Neural cell (in vitro differentiated cells): Measurements from ENCODE around the gene CTU1. TPM values are rescaled to one million over a fixed set of nuclear protein-coding genes. Genes with fewer than 3 reads are reported as not detected.

Experiments used
- H2AFZ ChIP-seq: fragments of 200-600, 300-800 bp; sonication (generic), shearing (Covaris generic); 2 replicates; pipeline ENCODE4 v1.6.0; 2014; ENCODE audit warnings: low read depth, mild to moderate bottlenecking, antibody characterized with exemption, low read length, moderate library complexity
- H3F3A ChIP-seq: fragments of 200-600 bp; shearing (Covaris generic); 2 replicates; pipeline ENCODE4 v1.6.1; 2016; ENCODE audit warnings: mild to moderate bottlenecking, moderate library complexity, mixed read lengths, antibody characterized with exemption, low read length; ENCODE audit not compliant: insufficient read depth, poor library complexity, severe bottlenecking
- H3K27ac ChIP-seq: fragments of 200-600, 300-800 bp; sonication (generic), shearing (Covaris generic); 2 replicates; pipeline ENCODE4 v1.5.1; 2014; ENCODE audit warnings: mild to moderate bottlenecking, low read length, moderate library complexity
- H3K27me3 ChIP-seq: fragments of 300-800, 200-600 bp; sonication (generic), shearing (Covaris generic); 2 replicates; pipeline ENCODE4 v1.6.0; 2014; ENCODE audit warnings: mild to moderate bottlenecking, low read depth, low read length, moderate library complexity; ENCODE audit not compliant: insufficient read depth
- H3K36me3 ChIP-seq: fragments of 300-800, 200-600 bp; sonication (generic), shearing (Covaris generic); 2 replicates; pipeline ENCODE4 v1.5.1; 2014; ENCODE audit warnings: mild to moderate bottlenecking, antibody characterized with exemption, low read length, moderate library complexity; ENCODE audit not compliant: insufficient read depth
- H3K4me2 ChIP-seq: fragments of 300-800, 200-600 bp; sonication (generic), shearing (Covaris generic); 2 replicates; pipeline ENCODE4 v1.6.0; 2014; ENCODE audit warnings: mild to moderate bottlenecking, low read length
- H3K4me3 ChIP-seq: fragments of 300-800, 200-600 bp; sonication (generic), shearing (Covaris generic); 2 replicates; pipeline ENCODE4 v1.5.1; 2014; ENCODE audit warnings: mild to moderate bottlenecking, low read length, moderate library complexity
- H3K79me2 ChIP-seq: fragments of 200-600 bp; shearing (Covaris generic); replicated peaks from 2 replicates; pipeline ENCODE4 v1.6.0; 2014; ENCODE audit warnings: mild to moderate bottlenecking, low read length, moderate library complexity; ENCODE audit not compliant: insufficient read depth
- H3K9ac ChIP-seq: fragments of 300-800, 200-600 bp; sonication (generic), shearing (Covaris generic); 2 replicates; pipeline ENCODE4 v1.6.1; 2016; ENCODE audit warnings: mild to moderate bottlenecking, low read length, mixed read lengths
- H3K9me2 ChIP-seq: fragments of 200-600 bp; shearing (Covaris generic); 2 replicates; pipeline ENCODE4 v1.6.1; 2016; ENCODE audit warnings: mild to moderate bottlenecking, low read length, mixed read lengths; ENCODE audit not compliant: insufficient read depth
- H3K9me3 ChIP-seq: fragments of 200-600, 300-800 bp; sonication (generic), shearing (Covaris generic); 2 replicates; pipeline ENCODE4 v1.6.1; 2016; ENCODE audit warnings: mild to moderate bottlenecking, mixed run types, low read length, moderate library complexity, mixed read lengths
- H4K20me1 ChIP-seq: fragments of 200-600 bp; shearing (Covaris generic); 2 replicates; pipeline ENCODE4 v1.6.1; 2016; ENCODE audit warnings: mild to moderate bottlenecking, mixed run types; ENCODE audit not compliant: insufficient read depth
- CTCF ChIP-seq: fragments of 450-650 bp; IDR thresholded peaks from 2 replicates; pipeline ENCODE4 v1.5.1; 2014; ENCODE audit warnings: antibody characterized with exemption, mild to moderate bottlenecking, moderate library complexity; ENCODE audit not compliant: poor library complexity, severe bottlenecking
- EP300 ChIP-seq: fragments of 450-650 bp; conservative IDR thresholded peaks from 2 replicates; pipeline ENCODE4 v1.6.1; 2014; ENCODE audit warnings: antibody characterized with exemption, mild to moderate bottlenecking, moderate library complexity; ENCODE audit not compliant: poor library complexity, severe bottlenecking
- EZH2 ChIP-seq: fragments of 200-600, 300-800 bp; shearing (Covaris generic), sonication (generic); IDR thresholded peaks from 2 replicates; pipeline ENCODE4 v1.6.1; 2014; ENCODE audit warnings: antibody characterized with exemption, low read length, borderline replicate concordance, mild to moderate bottlenecking; ENCODE audit not compliant: insufficient read depth, poor library complexity, severe bottlenecking
- MXI1 ChIP-seq: fragments of 450-650 bp; conservative IDR thresholded peaks from 2 replicates; pipeline ENCODE4 v1.6.1; 2014; ENCODE audit warnings: antibody characterized with exemption, mild to moderate bottlenecking; ENCODE audit not compliant: poor library complexity, severe bottlenecking
- POLR2AphosphoS5 ChIP-seq: IDR thresholded peaks from 2 replicates; pipeline ENCODE4 v1.6.1; 2012
- RAD21 ChIP-seq: fragments of 450-650 bp; conservative IDR thresholded peaks from 2 replicates; pipeline ENCODE4 v1.6.1; 2014; ENCODE audit warnings: antibody characterized with exemption, mild to moderate bottlenecking, moderate library complexity
- REST ChIP-seq: IDR thresholded peaks from 2 replicates; pipeline ENCODE4 v1.6.1; 2012; ENCODE audit warnings: borderline replicate concordance
- SMC3 ChIP-seq: fragments of 450-650 bp; conservative IDR thresholded peaks from 2 replicates; pipeline ENCODE4 v1.6.1; 2014; ENCODE audit warnings: antibody characterized with exemption, mild to moderate bottlenecking, moderate library complexity; ENCODE audit not compliant: poor library complexity
- TAF1 ChIP-seq: IDR thresholded peaks from 2 replicates; pipeline ENCODE4 v1.6.1; 2012; ENCODE audit warnings: low read depth
- polyA plus RNA-seq: library from polyadenylated mRNA; depleted of rRNA; stranded (reverse); fragments of >200 nt; gene quantifications from 2 replicates; pipeline ENCODE4 v1.2.3, GENCODE V29; 2014

Gene CTU1
- polyA plus RNA-seq, 1 donor from 2014 or later = 12.6 TPM

GRCh38 chr19:51148580-51148979, 40.4 kb upstream of the CTU1 start:
- no peak overlapping the region for H3K4me2 ChIP-seq
- TF ChIP-seq TAF1 = no peak
- TF ChIP-seq REST = no peak
- no peak for TF ChIP-seq CTCF
- no peak for TF ChIP-seq EZH2
- TF ChIP-seq POLR2AphosphoS5 = no peak
- no peaks in the 10 kb centered on the region for H3K9me2 ChIP-seq
- no peak overlapping the region for H3K27ac ChIP-seq
- H3K79me2 ChIP-seq = no peaks in the 10 kb centered on the region
- no peaks in the 10 kb centered on the region for H3K36me3 ChIP-seq
- H3F3A ChIP-seq = no peaks in the 10 kb centered on the region
- no peak overlapping the region for H3K4me3 ChIP-seq
- no peak overlapping the region for H2AFZ ChIP-seq
- no peaks in the 10 kb centered on the region for H3K9me3 ChIP-seq
- H3K27me3 ChIP-seq = no peaks in the 10 kb centered on the region
- H4K20me1 ChIP-seq = no peaks in the 10 kb centered on the region
- H3K9ac ChIP-seq = no peak overlapping the region

GRCh38 chr19:51147663-51148062, 39.5 kb upstream of the CTU1 start:
- TF ChIP-seq RAD21 (no peak), SMC3 (no peak), TAF1 (no peak), EP300 (no peak), MXI1 (no peak), POLR2AphosphoS5 (no peak), CTCF (no peak), REST (no peak), EZH2 (no peak)
- H3K79me2 ChIP-seq = no peaks in the 10 kb centered on the region
- H3K9me2 ChIP-seq = no peaks in the 10 kb centered on the region

More at GRCh38 chr19:51147663-51148062, 39.5 kb upstream of the CTU1 start:
- Histone ChIP-seq H3K36me3 (no peaks in the 10 kb centered on the region), H4K20me1 (no peaks in the 10 kb centered on the region), H3K9me3 (no peaks in the 10 kb centered on the region), H3K9ac (no peak overlapping the region), H2AFZ (no peak overlapping the region), H3K4me3 (no peak overlapping the region), H3F3A (no peaks in the 10 kb centered on the region), H3K4me2 (no peak overlapping the region), H3K27ac (no peak overlapping the region), H3K27me3 (no peaks in the 10 kb centered on the region)
